Uterus (tissue), 4 donors: ENCODE data around the gene IGFN1. TPM values are rescaled to one million over a fixed set of nuclear protein-coding genes. Genes with fewer than 3 reads are reported as not detected.

Source experiments
- DNase-seq, 2 donors: peaks; one replicate each; pipeline ENCODE4 v3.0.0-alpha.2; 2019 to 2020
- H3K27ac ChIP-seq, 2 donors: fragments of 200-600 bp; sonication (generic); 1 replicate in 1 of 2; 2 replicates in 1 of 2; pipeline ENCODE4 v1.5.1; 2016 to 2018
- H3K27me3 ChIP-seq, 2 donors: fragments of 200-600 bp; sonication (generic); one replicate each; pipeline ENCODE4 v1.5.1; 2018 to 2019; ENCODE audit warnings: control low read depth in 1 of 2
- H3K36me3 ChIP-seq, 2 donors: fragments of 200-600 bp; sonication (generic); one replicate each; pipeline ENCODE4 v1.5.1; 2019; ENCODE audit warnings: control low read depth in 1 of 2
- H3K4me1 ChIP-seq, 2 donors: fragments of 200-600 bp; sonication (generic); one replicate each; pipeline ENCODE4 v1.5.1; 2018 to 2019; ENCODE audit warnings: control low read depth in 1 of 2
- H3K4me3 ChIP-seq, 2 donors: fragments of 200-600 bp; sonication (generic); 1 replicate in 1 of 2; 2 replicates in 1 of 2; pipeline ENCODE4 v1.5.1; 2018 to 2019; ENCODE audit warnings: mild to moderate bottlenecking in 1 of 2
- H3K9me3 ChIP-seq, 2 donors: fragments of 200-600 bp; sonication (generic); one replicate each; pipeline ENCODE4 v1.5.1; 2019; ENCODE audit warnings: control low read depth in 1 of 2
- POLR2A ChIP-seq, 2 donors: fragments of 450-650 bp; IDR thresholded peaks; one replicate each; pipeline ENCODE4 v1.6.1; 2016; ENCODE audit warnings: antibody characterized with exemption in 2 of 2, mild to moderate bottlenecking in 1 of 2, moderate library complexity in 1 of 2
- intact Hi-C: fragments of 100-400 bp; cut with DNase I; formaldehyde crosslinking; loops from one replicate; pipeline ENCODE4 v1.15.1; 2023; ENCODE audit warnings: low total_unique reads
- total RNA-seq, 4 donors: library from RNA; depleted of rRNA in 3 of 4; stranded (reverse); fragments of >200 nt in 3 of 4; gene quantifications; one replicate each; pipeline versions ENCODE4 v1.1.0 to v1.2.4, GENCODE V29; 2014 to 2023
- TF ChIP-seq, protein P1 (sequence below), 4 experiments: fragments of 200-600 bp in 2 of 4; fragments of 450-650 bp in 2 of 4; sonication (generic) in 2 of 4; IDR thresholded peaks; one replicate each; pipeline ENCODE4 v1.5.1; 2016 to 2019; ENCODE audit warnings: antibody characterized with exemption in 4 of 4, mild to moderate bottlenecking in 2 of 4, moderate library complexity in 1 of 4
- donor health status: DM: yes; HTN: yes; CAD: no.

The IGFN1 gene
- total RNA-seq, 4 donors from 2014 or later, result 0.51 to 5.4 (median 2.1) TPM; not detected in 1

DNA sequence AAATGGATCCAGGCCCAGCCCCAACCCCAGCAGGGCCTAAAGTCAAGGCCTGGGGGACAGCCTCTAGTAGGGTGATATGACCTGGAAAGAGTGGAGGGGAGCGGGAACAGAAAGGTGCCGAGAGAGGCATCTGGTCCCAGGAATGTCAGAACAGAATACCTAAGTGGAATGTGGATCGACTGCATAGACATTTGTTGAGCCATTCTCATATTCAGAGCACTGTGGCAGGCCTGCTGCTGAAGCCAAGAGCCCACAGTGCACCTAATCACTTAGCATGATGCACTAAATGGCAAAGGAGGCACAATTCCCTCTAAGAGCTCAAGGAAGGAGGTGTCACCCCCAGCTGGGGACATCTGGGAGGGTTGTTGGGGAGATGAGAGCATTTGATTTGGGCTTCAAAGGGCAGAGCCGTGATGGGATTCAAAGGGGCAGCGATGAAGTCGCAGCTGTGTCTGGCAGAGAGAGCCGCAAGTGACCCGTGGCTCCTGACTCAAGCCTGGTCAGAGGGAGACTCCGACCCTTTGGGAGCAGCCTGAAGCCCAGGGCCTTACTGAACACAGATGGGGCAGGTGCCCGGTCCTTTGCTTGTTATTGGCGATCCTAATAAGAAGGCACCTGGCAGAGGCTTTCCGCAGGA is 84.1 kb downstream of the IGFN1 start:
- Histone ChIP-seq H3K4me1 (no peaks in the 10 kb centered on the region), H3K27ac (no peak overlapping the region), H3K4me3 (no peak overlapping the region), H3K36me3 (no peaks in the 10 kb centered on the region), H3K27me3 (no peaks in the 10 kb centered on the region), H3K9me3 (no peaks in the 10 kb centered on the region)
- no peak for DNase-seq
- TF ChIP-seq, protein P1, sequence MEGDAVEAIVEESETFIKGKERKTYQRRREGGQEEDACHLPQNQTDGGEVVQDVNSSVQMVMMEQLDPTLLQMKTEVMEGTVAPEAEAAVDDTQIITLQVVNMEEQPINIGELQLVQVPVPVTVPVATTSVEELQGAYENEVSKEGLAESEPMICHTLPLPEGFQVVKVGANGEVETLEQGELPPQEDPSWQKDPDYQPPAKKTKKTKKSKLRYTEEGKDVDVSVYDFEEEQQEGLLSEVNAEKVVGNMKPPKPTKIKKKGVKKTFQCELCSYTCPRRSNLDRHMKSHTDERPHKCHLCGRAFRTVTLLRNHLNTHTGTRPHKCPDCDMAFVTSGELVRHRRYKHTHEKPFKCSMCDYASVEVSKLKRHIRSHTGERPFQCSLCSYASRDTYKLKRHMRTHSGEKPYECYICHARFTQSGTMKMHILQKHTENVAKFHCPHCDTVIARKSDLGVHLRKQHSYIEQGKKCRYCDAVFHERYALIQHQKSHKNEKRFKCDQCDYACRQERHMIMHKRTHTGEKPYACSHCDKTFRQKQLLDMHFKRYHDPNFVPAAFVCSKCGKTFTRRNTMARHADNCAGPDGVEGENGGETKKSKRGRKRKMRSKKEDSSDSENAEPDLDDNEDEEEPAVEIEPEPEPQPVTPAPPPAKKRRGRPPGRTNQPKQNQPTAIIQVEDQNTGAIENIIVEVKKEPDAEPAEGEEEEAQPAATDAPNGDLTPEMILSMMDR (IDR thresholded peaks at IDR 0.05), result no peak
- no peak for TF ChIP-seq POLR2A (IDR thresholded peaks at IDR 0.05)
- intact Hi-C loops, result no loop called here

DNA sequence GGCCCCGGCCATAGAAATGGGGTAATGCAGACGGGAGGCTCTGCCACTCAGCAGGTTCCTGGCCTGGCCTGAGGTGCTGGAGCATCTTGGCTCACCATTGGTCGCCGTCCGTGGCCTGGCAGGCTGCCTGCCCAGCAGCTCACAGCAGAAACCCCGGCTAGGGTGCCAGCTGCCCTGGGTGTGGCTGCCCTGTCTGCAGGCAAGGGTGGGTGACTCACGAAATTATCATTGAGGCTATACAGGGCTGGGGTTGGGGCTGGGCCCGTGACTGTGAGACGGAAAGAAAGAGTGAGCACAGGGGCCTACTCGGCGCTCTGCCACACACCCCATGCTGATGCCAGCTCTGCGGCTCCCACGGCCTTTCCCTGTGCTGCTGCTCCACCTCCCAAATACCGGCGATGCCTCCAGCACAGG is 84.6 kb downstream of the IGFN1 start:
- H3K4me1 ChIP-seq, result no peaks in the 10 kb centered on the region
- DNase-seq, result no peak
- intact Hi-C loops, result no loop called here
- no peak overlapping the region for H3K27ac ChIP-seq
- no peaks in the 10 kb centered on the region for H3K36me3 ChIP-seq
- no peaks in the 10 kb centered on the region for H3K9me3 ChIP-seq
- no peak overlapping the region for H3K4me3 ChIP-seq
- H3K27me3 ChIP-seq, result no peaks in the 10 kb centered on the region
- TF ChIP-seq POLR2A (IDR thresholded peaks at IDR 0.05), result no peak
- TF ChIP-seq, protein P1 (IDR thresholded peaks at IDR 0.05), result no peak

DNA sequence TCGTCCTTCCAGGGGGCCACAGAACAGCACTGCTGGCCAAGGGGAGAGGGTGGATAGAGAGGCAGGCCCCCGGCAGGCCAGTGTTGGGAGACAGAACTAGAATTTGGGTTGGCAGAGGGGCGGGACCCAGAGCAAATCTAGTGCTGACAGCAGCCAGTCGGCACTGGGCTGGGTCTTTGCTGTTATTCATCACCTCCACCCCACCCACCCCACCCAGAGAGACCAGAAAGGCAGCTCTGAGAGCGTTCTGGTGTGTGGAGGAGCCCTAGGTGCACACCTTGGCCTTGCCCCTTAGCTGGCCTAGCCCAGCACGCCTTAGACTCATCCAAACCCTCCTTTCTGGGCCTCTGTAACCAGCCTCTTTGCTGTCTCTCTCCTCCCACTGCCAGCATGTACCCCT is 86.3 kb downstream of the IGFN1 start:
- H3K9me3 ChIP-seq, result no peaks in the 10 kb centered on the region
- H3K4me1 ChIP-seq, result no peaks in the 10 kb centered on the region
- H3K4me3 ChIP-seq, result no peak overlapping the region
- H3K36me3 ChIP-seq, result no peaks in the 10 kb centered on the region
- no peak for DNase-seq
- H3K27ac ChIP-seq, result no peak overlapping the region
- intact Hi-C loops, result no loop called here
- TF ChIP-seq, protein P1 (IDR thresholded peaks at IDR 0.05), result no peak
- no peak for TF ChIP-seq POLR2A (IDR thresholded peaks at IDR 0.05)
- no peaks in the 10 kb centered on the region for H3K27me3 ChIP-seq

DNA sequence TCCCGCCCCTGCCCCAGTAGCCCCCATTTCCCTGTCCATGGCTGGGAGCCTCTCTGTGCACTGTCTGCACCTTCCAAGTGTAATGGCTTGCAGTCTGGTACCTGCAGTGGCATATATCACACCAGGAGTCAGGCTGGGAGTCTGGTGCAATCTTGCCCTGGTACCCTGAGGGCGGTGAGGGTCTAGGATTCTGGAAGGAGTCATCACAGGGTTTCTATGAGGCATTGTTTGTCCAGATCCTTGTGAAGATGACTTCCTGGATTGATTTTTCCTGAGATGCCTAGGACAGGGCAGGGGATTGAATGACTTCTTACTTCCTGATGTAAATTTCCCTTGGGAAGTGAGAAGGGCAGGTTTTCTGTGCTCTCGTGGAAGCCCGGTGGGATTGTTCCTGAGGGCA is 86.8 kb downstream of the IGFN1 start:
- no peak overlapping the region for H3K4me3 ChIP-seq
- no peak for TF ChIP-seq POLR2A (IDR thresholded peaks at IDR 0.05)
- TF ChIP-seq, protein P1 (IDR thresholded peaks at IDR 0.05), result no peak
- no peak for DNase-seq
- no peaks in the 10 kb centered on the region for H3K36me3 ChIP-seq
- H3K4me1 ChIP-seq, result no peaks in the 10 kb centered on the region
- no peaks in the 10 kb centered on the region for H3K9me3 ChIP-seq
- no peaks in the 10 kb centered on the region for H3K27me3 ChIP-seq
- intact Hi-C loops, result no loop called here
- no peak overlapping the region for H3K27ac ChIP-seq

Other genes with a start within 250 kb of the IGFN1 start
- 10 to 100 TPM in 1 of 4 donors, 1 to 10 TPM in 2, under 1 TPM in 1; 0.29 to 11.3 (median 2.4) TPM for gene KIF21B, start 167.1 kb upstream of the IGFN1 start, total RNA-seq
- under 1 TPM in 1 of 4 donors, not detected in 3; 0.07 TPM for gene CACNA1S, start 78.4 kb upstream of the IGFN1 start, total RNA-seq
- not detected for gene ASCL5, start 63.6 kb upstream of the IGFN1 start, total RNA-seq
- gene TMEM9, start 36.4 kb upstream of the IGFN1 start, total RNA-seq, result 100 to 1,000 TPM in 3 of 4 donors, 10 to 100 TPM in 1; 73.6 to 163 (median 117) TPM
- gene PKP1, start 92.7 kb downstream of the IGFN1 start, total RNA-seq, result under 1 TPM in 2 of 4 donors, not detected in 2; 0.18 to 0.62 TPM
- under 1 TPM in 1 of 4 donors, not detected in 3; 0.21 TPM for gene TNNT2, start 186.9 kb downstream of the IGFN1 start, total RNA-seq
- 1 to 10 TPM in 1 of 4 donors, under 1 TPM in 2, not detected in 1; 0.26 to 4.8 (median 0.29) TPM for gene LAD1, start 208.5 kb downstream of the IGFN1 start, total RNA-seq
- 1 to 10 TPM in 1 of 4 donors, under 1 TPM in 1, not detected in 2; 0.30 to 3.9 TPM for gene TNNI1, start 230.9 kb downstream of the IGFN1 start, total RNA-seq